HG03571 (cell line): ENCODE measurements around the gene MXD4.

Experiments
- ATAC-seq: cut with Tn5 transposase; IDR thresholded peaks from one replicate; pipeline ENCODE4 v1.9.1; 2021; ENCODE audit not compliant: unreplicated experiment

MXD4 gene

GRCh38 chr4:2292646-2293108 lies 30.8 kb upstream of the MXD4 start:
- ATAC-seq = no peak

- ATAC-seq = no peak
Observed at GRCh38 chr4:2291705-2292645, 30.1 kb upstream of the MXD4 start.

- no peak for ATAC-seq
Observed at GRCh38 chr4:2290974-2291704, 29.2 kb upstream of the MXD4 start.

GRCh38 chr4:2290488-2290887 lies 28.6 kb upstream of the MXD4 start:
- ATAC-seq = no peak

- no peak for ATAC-seq
Observed at GRCh38 chr4:2289955-2290333, 28.0 kb upstream of the MXD4 start.

- ATAC-seq = no peak
Observed at GRCh38 chr4:2289311-2289954, 27.5 kb upstream of the MXD4 start.

GRCh38 chr4:2288051-2288541 lies 26.2 kb upstream of the MXD4 start:
- no peak for ATAC-seq

GRCh38 chr4:2287594-2287915 lies 25.6 kb upstream of the MXD4 start:
- ATAC-seq = no peak

GRCh38 chr4:2286904-2287593 lies 25.1 kb upstream of the MXD4 start:
- ATAC-seq = no peak

- no peak for ATAC-seq
Observed at GRCh38 chr4:2285613-2286381, 23.9 kb upstream of the MXD4 start.

- ATAC-seq = no peak
Observed at GRCh38 chr4:2284934-2285612, 23.2 kb upstream of the MXD4 start.

- no peak for ATAC-seq
Observed at GRCh38 chr4:2284161-2284933, 22.4 kb upstream of the MXD4 start.

- no peak for ATAC-seq
Observed at GRCh38 chr4:2283199-2283711, 21.3 kb upstream of the MXD4 start.

- ATAC-seq = peak; percentile 81
Observed at GRCh38 chr4:2281575-2282343, 19.9 kb upstream of the MXD4 start.

GRCh38 chr4:2280531-2281300 lies 18.8 kb upstream of the MXD4 start:
- ATAC-seq = no peak

- no peak for ATAC-seq
Observed at GRCh38 chr4:2277956-2278355, 16.0 kb upstream of the MXD4 start.
